PC-3 (cell line): Measurements from ENCODE around the gene DNMBP.

Experiments used
- EZH2 ChIP-seq: fragments of 300-600 bp; sonication (generic); IDR thresholded peaks from one replicate; pipeline ENCODE4 v1.6.1; 2017; ENCODE audit warnings: antibody characterized with exemption, mild to moderate bottlenecking, low read length; ENCODE audit not compliant: unreplicated experiment
- TF ChIP-seq, protein P1 (sequence below): fragments of 300-600 bp; sonication (generic); conservative IDR thresholded peaks from 2 replicates; pipeline ENCODE4 v1.5.1; 2017; ENCODE audit warnings: antibody characterized with exemption, low read depth, mild to moderate bottlenecking, low read length

DNA sequence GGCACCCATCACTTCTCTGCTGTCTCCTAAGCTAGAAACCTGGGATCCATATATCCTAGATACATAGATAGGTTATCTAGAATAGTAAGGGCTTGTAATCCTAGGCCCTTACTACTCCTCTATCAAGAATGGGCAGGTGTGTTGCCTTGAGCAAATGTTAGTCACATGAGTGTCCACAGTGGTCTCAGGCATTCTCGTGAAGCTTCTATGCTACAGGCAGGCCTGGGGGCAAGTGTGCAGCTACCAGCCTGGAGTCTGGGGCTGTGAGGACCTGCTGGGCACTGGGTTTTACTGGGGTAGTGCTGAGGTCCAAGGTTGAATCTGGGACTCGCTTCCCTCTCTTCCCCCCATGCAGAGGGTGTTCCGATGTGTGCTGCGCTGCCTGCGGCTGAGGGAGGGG is 135.9 kb downstream of the DNMBP start:
- no peak for TF ChIP-seq EZH2
- TF ChIP-seq, protein P1, sequence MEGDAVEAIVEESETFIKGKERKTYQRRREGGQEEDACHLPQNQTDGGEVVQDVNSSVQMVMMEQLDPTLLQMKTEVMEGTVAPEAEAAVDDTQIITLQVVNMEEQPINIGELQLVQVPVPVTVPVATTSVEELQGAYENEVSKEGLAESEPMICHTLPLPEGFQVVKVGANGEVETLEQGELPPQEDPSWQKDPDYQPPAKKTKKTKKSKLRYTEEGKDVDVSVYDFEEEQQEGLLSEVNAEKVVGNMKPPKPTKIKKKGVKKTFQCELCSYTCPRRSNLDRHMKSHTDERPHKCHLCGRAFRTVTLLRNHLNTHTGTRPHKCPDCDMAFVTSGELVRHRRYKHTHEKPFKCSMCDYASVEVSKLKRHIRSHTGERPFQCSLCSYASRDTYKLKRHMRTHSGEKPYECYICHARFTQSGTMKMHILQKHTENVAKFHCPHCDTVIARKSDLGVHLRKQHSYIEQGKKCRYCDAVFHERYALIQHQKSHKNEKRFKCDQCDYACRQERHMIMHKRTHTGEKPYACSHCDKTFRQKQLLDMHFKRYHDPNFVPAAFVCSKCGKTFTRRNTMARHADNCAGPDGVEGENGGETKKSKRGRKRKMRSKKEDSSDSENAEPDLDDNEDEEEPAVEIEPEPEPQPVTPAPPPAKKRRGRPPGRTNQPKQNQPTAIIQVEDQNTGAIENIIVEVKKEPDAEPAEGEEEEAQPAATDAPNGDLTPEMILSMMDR: no peak
